Astrocyte of the cerebellum (primary cell): ENCODE data around the gene C6orf47.

Experiments used
- DNase-seq: peaks from one replicate; pipeline ENCODE4 v3.0.0-alpha.2; 2011; ENCODE audit warnings: low read depth
- H3K4me3 ChIP-seq: 2 replicates; pipeline ENCODE4 v1.5.1; 2011; ENCODE audit warnings: mild to moderate bottlenecking, low read depth, low read length, moderate library complexity
- CTCF ChIP-seq: IDR thresholded peaks from 2 replicates; pipeline ENCODE4 v1.5.1; 2012; ENCODE audit warnings: low read length, low read depth, moderate library complexity, mild to moderate bottlenecking; ENCODE audit errors: missing control alignments
- in situ Hi-C: cut with HindIII; loops from 2 replicates; pipeline ENCODE4 v1.10.0; 2017; ENCODE audit warnings: low sequenced_read_pairs

The C6orf47 gene

GRCh38 chr6:31692886-31693285 is 32.3 kb upstream of the C6orf47 start:
- H3K4me3 ChIP-seq, result no peak overlapping the region
- in situ Hi-C loops, result loop anchor here (5.0 kb wide), 1 partner anchor 39 kb away; no protein-coding TSS in a partner anchor
- DNase-seq, result no peak
- no peak for TF ChIP-seq CTCF

- no peak for TF ChIP-seq CTCF
- in situ Hi-C loops, result loop anchor here (5.0 kb wide), 1 partner anchor 40 kb away; no protein-coding TSS in a partner anchor
- no peak for DNase-seq
- no peak overlapping the region for H3K4me3 ChIP-seq
Observed at GRCh38 chr6:31692353-31692752, 31.8 kb upstream of the C6orf47 start.

GRCh38 chr6:31691564-31692108 is 31.1 kb upstream of the C6orf47 start:
- in situ Hi-C loops, result loop anchor here (5.0 kb wide), 1 partner anchor 41 kb away; no protein-coding TSS in a partner anchor
- no peak overlapping the region for H3K4me3 ChIP-seq
- no peak for DNase-seq
- TF ChIP-seq CTCF, result no peak

- H3K4me3 ChIP-seq, result no peak overlapping the region
- in situ Hi-C loops, result loop anchor here (5.0 kb wide), 1 partner anchor 41 kb away; no protein-coding TSS in a partner anchor
- TF ChIP-seq CTCF, result no peak
- no peak for DNase-seq
Observed at GRCh38 chr6:31691078-31691463, 30.5 kb upstream of the C6orf47 start.

- TF ChIP-seq CTCF, result no peak
- H3K4me3 ChIP-seq, result no peak overlapping the region
- in situ Hi-C loops, result loop anchor here (5.0 kb wide), 1 partner anchor 42 kb away; no protein-coding TSS in a partner anchor
- DNase-seq, result no peak
Observed at GRCh38 chr6:31690231-31691077, 29.9 kb upstream of the C6orf47 start.

GRCh38 chr6:31689249-31690110 is 28.9 kb upstream of the C6orf47 start:
- TF ChIP-seq CTCF, result peak; percentile 58
- no peak for DNase-seq
- H3K4me3 ChIP-seq, result no peak overlapping the region
- in situ Hi-C loops, result loop anchor here (5.0 kb wide), 1 partner anchor 43 kb away; no protein-coding TSS in a partner anchor
